NCI-H2171 treated with DMSO at 0.1 percent for 48 hours (cell line): ENCODE data around the gene ANGEL1.

ENCODE experiments used
- DNase-seq: peaks from one replicate; lab custom pipeline; 2025; lab: John Stamatoyannopoulos, UW

ANGEL1 gene, protein sequence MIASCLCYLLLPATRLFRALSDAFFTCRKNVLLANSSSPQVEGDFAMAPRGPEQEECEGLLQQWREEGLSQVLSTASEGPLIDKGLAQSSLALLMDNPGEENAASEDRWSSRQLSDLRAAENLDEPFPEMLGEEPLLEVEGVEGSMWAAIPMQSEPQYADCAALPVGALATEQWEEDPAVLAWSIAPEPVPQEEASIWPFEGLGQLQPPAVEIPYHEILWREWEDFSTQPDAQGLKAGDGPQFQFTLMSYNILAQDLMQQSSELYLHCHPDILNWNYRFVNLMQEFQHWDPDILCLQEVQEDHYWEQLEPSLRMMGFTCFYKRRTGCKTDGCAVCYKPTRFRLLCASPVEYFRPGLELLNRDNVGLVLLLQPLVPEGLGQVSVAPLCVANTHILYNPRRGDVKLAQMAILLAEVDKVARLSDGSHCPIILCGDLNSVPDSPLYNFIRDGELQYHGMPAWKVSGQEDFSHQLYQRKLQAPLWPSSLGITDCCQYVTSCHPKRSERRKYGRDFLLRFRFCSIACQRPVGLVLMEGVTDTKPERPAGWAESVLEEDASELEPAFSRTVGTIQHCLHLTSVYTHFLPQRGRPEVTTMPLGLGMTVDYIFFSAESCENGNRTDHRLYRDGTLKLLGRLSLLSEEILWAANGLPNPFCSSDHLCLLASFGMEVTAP

DNA sequence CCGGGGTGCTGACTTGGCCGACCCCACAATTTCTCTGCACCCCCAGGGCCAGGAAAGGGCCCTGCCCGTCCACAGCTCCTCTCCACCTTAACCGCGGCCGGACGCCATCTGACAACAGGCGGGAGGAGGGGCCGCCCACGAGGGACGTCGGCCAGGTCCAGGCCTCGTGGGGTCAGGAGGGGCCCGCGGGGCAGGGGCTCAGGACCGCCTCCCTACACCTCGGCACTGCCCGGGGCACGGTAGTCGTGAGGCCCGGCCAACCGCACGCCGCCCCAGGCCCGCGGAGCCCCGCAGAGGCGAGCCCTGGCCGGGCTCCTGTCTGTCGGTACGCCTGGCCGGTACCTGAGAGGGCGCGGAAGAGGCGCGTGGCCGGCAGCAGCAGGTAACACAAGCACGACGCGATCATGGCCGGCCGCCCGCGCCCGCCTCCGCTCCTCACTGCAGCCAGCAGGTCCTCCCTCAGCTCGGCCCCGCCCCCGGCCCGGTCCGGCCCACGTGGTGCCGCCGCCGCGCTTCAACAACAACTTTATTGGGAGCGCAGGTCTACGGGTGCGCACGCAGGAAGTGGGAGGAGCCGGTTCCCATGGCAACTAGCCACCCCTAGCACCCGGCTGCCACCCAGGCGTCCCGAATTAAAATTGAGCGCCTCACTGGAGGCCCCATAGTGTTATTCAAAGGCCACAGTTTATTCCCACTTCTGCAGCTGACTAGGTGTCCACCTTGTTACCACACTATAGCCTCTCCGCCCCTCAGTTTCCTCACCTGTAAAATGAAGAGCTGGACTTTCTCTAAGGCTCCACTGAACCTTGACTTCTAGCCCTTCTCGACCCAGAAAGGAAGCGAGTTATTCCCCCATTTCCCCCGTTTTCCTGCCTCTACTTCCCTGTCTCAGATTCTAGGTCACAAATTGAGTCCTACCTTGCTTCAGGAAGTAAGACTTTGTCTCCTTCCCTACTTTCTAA is at the start of gene ANGEL1:
ANGEL1 (minus strand) TSS at position 461 of the 962 bp plus-strand sequence; CDS start at position 406, 55 bp downstream.
- DNase-seq: peak; percentile 94

DNA sequence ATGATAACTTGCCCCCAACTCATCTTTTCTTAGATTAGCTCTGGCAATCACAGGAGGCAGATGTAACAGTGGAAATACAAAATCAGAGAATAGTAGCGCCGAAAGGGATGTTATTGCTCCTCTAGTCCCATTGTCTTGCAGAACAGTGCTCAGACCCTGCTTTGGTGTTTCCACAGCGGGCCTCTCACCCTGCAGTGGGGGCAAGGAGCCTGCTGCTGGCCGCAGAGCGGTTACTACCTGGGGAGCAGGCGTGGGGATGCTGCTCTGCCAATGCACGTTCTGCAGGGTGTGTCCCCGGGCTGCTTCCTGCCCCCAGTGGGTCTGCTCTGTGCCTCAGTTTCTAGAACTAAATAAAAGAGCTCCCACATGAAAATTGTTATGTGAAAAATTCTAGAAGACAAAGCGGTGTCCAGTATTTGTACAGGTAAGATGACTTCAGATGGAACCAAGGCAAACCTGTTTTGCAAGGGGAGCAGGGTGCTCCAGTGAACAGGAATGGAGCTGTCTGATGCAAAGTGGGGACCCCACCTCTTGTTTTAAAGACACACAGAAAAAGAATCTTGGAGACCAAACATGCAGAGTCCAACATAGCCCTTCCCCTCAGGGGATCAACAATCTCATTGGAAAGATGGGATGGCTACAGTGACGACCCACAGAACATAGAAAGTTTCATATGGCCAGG is 49.0 kb upstream of the ANGEL1 start:
- DNase-seq: no peak

DNA sequence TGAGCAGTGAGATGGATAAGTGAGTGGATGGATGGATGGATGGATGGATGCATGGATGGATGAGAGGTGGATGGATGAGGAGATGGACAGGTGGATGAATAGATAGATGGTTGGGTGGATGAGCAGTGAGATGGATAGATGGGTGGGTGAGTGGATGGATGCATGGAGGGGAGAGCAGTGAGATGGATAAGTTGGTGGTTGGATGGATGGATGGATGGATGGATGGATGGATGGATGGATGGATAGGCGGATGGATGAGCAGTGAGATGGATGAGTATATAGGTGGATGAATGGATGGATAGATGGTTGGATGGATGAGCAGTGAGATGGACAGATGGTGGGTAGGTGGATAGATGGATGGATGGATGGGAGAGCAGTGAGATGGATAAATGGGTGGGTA is 44.1 kb upstream of the ANGEL1 start:
- DNase-seq: no peak

DNA sequence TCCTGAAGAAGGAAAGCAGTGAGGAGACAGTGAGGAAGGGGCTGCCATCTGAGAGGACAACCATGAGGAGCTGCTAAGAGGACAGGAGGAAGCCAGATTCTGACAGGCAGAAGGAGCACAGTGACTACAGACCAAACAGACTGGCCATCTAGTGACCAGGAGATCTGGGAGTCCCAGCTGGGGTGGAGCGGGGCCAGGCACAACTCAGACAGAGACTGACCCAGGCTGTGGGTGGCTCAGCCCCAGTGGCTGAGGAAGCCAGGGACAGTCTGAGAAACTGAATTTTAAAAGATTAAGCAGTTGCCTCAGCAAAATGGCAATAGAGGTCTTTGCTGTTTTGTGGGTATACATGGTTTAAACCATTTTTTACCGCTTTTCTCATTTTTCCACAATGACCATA is 42.4 kb upstream of the ANGEL1 start:
- no peak for DNase-seq

DNA sequence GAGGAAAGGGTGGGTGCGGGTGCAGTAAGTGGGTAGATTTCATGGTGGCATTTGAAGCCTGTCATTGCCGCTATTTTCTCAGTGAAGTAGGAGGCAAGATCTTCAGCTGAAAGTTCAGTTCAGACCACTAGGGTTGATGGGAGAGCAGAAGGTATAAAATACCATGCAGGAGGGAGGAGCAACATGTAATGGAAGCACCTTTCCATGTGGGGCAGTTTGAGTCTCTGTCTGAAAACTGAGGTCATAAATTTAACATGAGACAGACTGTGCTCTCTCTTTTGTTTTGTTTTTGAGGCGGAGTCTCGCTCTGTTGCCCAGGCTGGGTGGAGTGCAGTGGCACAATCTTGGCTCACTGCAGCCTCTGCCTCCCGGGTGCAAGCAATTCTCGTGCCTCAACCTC is 36.2 kb upstream of the ANGEL1 start:
- no peak for DNase-seq

DNA sequence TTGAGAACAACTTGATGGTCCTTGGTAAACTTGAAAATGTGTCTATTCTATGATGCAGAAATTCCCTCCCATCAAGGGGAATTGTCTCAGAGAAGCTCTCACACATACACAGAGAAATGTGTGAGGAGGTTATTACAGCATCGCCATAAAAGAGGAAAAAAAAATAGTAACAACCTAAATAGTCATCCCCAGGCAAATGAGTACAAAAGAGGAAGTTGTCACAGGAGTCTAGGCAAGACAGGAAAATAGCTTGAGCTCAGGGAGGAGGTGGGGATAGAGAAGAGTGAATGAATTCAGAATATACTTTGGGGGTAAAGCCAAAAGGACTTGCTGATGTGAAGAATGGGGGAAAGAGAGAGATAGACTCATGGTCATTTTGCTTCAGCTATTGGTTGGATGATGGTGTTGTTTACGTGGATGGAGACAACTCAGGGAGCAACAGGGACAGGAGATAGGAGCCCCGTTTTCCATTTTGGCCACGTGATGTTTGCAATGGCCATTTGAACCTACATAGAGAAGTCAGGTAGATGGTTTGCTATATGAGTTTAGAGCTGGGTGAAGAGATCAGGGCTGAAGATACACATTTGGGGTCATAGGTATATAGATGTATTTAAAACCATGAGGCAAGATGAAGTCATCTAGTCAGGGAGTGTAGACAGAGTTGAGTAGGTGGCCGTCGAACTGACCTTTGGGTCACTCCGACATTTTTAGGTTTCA is 33.8 kb upstream of the ANGEL1 start:
- no peak for DNase-seq

DNA sequence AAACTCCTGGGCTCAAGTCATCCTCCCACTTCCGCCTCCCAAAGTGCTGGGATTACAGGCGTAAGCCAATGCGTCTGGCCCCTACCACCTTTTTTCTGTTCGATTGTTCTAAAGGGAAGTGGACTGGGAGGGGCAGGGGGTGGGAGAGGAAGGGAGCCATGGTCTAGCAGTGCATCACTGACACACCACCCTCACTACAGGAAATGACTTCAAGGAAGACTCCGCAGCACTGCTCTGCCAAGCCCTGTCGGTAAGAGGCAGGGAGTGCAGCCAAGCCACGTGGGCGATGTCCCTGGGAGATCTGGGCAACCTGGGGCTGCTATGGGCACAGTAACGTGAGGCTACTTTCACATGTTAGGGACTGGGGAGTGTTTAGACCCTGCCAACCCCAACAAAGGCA is 31.5 kb upstream of the ANGEL1 start:
- DNase-seq: no peak

DNA sequence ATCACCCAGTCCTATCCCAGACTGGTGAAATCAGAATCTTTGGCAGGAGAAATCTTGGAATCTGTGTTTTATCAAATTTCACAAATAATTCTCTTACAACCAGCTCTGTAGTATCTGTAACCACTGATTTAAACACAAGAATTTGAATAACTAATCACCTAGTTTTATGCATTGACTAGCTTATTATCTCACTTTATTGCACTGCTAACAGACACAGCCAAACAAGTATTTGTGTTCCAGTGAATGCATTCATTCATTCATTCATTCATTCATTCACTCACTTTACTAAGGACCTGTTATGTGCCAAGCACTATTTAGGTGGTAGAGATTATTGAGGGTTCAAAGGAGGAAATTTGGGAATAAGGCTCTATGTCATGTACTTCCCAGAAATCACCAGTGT is 29.7 kb upstream of the ANGEL1 start:
- no peak for DNase-seq

DNA sequence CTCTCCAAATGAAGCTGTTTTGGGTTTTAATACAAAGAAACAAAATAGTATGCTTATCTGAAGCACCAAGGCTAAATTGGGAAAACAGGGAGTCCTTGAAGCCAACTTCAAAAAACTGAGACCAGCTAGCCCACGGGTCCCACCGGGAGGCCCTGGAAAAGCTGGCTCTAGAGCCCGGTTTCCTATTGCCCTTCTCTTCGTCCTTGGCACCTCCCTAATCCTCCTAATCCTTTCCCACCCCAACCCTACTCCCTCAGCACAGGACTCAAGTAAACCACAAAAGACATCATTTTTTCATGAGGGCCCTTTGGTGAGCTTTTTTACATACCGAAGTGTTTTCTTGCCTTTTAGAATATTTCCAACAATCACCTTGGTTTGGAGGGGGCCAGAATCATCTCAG is 24.8 kb upstream of the ANGEL1 start:
- DNase-seq: no peak

DNA sequence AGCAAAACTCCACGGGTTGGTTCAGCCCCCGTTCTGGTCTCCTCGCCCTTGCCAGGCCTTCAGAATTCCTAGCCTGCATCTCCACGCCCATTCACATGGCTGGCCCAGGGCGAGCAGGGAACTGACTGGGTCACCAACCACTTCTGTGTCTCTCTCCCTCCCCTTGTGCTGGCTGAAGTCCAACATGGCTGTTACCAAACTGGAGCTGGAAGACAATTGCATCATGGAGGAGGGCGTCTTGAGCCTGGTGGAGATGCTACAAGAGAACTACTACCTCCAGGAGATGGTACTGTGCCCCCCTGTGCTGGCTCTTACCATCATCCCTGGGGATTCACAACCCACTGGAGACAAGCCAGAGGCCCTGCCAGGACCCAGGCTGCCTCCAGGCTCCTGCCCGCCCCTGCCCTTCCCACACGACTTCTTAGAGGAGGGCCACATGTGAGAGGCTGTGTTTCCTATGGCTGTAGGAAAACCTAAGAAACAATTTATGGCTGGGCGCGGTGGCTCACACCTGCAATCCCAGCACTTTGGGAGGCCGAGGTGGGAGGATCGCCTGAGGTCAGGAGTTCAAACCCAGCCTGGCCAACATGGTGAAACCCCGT is 23.4 kb upstream of the ANGEL1 start:
- DNase-seq: no peak

DNA sequence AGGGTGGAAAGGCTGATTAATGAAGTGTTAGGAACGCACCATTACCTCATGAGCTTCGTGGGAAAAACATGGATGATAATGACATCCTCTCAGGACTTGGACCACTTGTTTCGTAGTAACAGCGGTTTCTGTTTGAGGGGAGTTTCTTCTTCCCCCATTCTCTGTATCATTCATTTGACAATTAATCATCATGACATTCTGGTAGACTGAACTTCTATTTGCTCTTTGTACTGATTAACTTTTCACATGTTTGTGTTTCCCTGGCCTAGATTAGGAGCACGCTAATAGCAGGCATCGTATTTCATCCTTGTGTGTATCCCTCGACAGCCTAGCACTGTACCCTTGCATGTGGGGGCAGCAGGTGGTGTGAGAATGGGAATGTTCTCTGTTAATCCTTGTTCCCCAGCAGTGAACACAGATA is 21.6 kb upstream of the ANGEL1 start:
- DNase-seq: peak; percentile 62

DNA sequence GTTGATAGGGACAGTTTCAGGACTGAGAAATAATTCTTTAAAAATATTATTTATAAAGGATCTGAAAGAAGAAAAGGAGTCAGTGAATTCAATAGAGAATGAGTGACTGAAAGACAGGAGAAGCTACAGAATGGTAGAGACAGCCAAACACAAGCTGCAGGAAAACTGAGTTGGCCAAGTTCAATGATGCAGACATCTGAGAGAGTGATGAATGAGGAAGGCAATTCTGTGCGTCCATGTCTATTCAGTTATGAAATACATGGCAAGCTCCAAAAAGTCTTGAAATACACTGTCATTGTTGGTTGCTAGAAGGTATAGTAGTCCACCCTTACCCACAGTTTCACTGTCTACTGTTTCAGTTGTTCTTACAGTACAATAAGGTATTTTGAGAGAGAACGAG is 20.3 kb upstream of the ANGEL1 start:
- no peak for DNase-seq

DNA sequence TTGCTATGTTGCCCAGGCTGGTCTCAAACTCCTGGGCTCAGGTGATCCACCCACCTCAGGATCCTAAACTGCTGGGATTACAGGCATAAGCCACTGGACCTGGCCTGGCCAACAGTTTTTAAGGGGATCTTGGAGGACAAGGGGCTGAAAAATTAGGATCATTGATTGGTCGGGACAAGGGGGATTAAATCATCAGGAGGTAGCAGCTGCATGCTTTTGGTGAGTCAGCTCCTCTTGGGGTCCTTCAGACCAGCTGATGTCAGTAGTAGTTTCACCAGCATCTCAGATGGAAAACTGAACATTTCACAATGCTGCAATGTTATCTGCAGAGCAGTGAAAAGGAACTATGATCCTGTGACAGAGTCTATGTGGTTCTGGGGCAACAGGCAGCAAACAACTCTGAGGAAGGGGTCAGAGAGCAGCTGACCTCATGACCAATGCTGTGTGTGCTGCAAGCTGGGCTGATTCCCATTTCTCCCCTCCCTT is 19.9 kb upstream of the ANGEL1 start:
- DNase-seq: no peak

DNA sequence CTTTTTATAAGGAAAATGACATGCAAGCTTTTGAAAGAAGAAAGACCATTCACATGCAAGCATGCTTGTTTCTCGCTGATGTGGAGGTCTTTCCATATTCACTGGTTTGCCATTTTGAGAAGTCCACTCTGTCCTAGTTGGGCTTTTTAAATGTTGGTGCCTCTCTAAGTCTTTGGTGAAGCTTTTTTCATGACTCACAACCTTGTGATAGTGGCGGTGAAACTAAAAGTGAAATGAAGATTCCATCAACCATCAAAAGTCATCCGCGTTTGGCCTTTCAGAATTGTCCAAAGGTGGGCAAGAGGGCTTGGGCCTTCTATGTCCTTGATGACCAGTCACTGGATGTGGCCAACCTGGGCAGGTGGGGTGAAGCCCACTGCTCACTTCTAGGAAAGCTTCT is 17.9 kb upstream of the ANGEL1 start:
- DNase-seq: no peak

DNA sequence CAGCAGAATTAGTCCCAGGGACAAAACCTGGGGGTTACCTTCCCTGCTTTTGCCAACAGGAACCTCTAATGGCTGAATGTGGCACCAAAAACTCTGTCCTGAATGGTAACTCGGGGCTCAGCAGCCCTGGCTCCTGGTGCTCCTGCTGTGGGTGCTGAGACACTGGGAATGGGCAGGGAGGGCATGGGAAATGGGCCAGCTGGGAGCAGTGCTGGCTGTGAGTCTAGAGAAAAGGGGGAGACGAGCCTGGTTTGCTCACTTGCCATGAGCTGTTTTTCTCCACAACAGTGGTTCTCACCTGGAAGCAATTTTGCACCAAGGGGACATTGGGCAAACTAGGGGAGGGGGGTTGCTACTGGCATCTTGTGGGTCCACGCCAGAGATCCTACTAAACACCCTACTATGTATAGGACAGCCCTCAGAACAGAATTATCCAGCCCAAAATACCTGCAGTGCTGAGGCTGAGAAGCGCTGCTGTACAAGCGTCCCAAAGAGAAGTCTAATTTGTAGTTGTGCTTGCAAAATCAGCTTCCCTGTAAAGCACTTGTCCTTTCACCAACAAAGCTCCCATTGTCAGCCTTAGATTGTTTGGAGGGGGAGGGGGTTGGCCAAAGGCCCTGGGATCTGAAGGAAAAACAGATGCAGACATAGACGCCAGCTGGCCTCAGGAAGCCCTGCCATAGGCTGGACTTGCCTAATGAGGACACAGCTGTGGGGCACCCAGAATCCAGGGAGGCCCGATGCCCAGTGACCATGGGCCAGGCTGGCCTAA is 17.2 kb upstream of the ANGEL1 start:
- DNase-seq: no peak

DNA sequence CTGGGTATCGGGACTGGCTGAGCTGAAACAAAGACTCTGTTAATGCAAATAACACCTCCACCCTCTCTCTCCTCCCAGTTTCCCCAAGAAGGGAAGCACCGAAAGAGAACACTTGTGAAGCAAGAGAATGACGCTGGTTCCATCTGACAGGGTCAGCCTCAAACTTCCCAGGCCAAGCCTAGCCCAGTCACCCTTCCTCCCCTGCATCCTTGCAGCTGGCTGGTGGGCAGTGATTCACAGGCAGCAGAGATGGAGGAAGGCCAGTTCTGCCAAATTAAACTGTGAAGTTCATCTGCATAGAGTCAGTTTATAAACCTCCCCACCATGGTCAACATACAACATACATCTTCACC is 16.3 kb upstream of the ANGEL1 start:
- no peak for DNase-seq

DNA sequence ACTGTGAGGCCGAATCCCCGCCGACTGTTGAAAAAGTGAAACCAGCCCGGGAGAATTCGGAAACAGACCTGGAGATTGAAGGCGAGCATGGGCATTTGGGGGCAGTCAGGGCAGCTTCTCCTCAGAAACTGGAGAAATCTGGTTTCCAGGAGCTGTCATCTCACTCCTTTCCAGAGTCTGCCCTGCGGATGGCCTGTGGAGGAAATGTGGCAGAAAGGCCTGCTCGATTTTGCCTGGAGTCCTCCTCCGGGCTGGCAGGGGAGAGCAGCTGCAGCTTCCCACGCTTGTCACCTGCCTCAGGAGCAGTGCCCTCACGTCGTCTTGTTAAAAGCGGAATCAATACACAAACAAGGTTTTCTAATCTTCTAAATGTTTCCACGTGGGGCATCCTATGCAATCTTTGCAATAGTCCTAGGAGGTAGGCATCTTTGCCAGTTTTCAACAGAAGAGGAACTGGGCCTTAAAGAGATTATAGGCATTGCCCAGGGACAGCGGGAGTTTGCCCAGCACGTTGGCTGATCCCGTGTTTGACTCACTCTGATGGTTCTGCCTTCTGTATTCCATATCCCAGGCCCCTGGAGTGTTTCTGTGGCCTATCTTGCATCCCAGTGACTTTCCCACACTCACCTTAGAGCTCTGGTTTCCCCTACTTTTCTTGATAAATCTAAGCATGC is 15.8 kb upstream of the ANGEL1 start:
- DNase-seq: no peak

DNA sequence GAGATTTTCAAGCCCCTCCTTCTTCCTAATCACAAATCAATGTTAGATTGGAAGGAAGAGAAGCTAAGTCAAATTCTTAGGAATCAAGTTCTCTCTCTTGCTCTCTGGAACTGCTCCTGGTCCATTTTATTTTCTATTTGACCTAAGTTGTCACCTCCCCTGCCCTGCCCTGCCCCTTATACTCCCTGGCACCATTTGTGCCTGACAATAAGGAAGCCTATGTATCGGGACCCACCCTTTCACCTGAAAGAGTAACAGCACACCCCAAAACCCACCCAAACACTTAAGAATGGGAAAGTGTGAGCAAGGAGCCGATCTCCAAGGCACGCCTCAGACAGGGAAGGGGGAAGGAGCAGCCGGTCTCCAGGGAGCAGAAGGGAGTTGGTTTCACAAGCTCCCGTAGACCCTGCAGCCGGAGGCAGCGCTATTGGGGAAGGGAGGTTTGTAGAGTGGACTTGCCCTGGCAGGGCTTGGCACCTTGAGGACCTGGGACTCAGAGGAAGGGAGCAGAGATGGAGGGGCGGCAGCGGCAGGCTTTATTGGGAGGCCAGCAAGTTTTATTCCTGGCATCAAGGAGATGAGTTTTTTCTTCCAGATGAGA is 15.1 kb upstream of the ANGEL1 start:
- DNase-seq: no peak

DNA sequence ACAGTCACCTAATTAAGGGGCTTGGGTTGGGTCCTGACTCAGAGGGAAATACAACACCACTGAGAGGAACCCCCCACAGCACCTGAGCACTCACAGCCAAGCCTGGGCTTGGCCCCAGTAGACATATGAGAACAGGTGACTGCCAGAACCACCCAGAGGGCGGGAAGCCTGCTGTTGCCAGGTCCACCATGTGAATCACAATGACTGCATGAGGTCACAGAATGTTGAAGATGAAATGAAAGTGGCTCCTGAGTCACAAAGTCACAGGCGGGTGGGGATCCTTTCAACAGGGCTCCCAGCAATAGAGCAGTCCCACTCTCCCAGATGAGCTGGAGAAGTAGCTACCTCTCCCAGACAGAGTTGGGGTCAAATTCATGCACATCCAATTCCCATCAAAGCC is 13.4 kb upstream of the ANGEL1 start, which contains the start of gene LRRC74A:
LRRC74A (plus strand) TSS at position 287 of the 400 bp plus-strand sequence. CDS start 290 bp downstream, outside the sequence.
- peak; percentile 67 for DNase-seq
